SH-SY5Y (cell line): Measurements from ENCODE around the gene LDHD.

Experiments used
- GATA2 ChIP-seq: IDR thresholded peaks from 2 replicates; pipeline ENCODE4 v1.6.1; 2011; ENCODE audit warnings: mild to moderate bottlenecking, low read depth, low read length
- GATA3 ChIP-seq: IDR thresholded peaks from 2 replicates; pipeline ENCODE4 v1.6.1; 2011; ENCODE audit warnings: low read depth, mild to moderate bottlenecking, low read length, moderate library complexity

Gene LDHD

DNA sequence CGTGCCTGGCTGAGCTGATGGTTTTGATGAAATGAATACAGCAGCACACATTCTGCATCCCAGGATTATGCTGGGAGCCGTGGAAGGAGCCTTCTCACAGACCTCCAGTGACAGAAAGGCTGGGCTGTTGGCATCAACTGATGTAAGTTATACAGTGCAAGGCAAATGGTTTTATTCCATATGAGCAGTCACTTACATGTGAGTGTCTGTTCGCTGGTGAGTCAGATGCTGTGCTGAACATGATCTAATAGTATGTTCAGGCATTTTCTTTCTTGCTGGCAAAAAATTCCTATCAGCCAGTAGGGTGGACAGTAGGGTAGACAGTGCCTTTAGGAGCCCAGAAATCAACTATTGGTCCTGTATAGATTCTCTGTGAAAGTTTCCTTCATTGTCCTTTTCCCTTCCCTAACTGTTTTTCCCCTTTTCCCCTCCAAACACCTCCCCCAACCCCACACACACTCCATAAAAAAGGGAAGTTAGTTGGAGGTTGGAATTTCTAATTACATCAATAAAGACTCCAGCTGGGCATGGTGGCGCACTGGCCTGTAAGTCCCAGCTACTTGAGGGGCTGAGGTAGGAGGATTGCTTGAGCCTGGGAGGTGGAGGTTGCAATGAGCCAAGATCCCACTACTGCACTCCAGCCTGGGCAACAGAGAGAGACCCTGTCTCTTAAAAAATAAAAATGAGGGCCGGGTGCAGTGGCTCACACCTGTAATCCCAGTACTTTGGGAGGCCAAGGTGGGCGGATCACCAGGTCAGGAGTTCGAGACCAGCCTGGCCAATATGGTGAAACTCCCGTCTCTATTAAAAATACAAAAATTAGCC is 36.2 kb downstream of the LDHD start:
- TF ChIP-seq GATA2 (no peak), GATA3 (no peak)

DNA sequence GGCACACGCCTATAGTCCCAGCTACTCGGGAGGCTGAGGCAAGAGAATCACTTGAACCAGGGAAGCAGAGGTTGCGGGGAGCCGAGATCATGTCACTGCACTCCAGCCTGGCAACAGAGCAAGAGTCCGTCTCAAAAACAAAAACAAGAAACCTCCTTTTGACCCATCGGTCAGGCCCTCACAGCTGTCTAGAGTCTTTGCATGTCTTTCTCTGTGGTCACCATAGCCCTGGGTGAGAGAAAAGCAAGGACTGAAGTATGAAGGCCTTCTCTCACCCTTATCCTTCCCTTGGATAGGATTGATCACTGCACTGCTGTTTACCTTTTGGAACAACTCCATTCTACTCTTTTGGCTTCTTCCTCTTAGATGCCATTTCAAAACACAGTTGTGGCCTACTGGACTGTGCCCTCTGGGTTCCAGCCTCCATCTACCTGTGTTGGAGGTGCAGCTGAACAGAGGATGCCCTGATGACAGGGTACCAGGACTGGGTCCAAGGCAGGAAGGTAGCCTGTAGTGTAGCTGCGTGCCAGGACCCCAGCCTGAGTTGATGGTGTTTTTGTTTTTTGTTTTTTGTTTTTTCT is 37.1 kb downstream of the LDHD start:
- TF ChIP-seq GATA2 = no peak
- TF ChIP-seq GATA3 = no peak

DNA sequence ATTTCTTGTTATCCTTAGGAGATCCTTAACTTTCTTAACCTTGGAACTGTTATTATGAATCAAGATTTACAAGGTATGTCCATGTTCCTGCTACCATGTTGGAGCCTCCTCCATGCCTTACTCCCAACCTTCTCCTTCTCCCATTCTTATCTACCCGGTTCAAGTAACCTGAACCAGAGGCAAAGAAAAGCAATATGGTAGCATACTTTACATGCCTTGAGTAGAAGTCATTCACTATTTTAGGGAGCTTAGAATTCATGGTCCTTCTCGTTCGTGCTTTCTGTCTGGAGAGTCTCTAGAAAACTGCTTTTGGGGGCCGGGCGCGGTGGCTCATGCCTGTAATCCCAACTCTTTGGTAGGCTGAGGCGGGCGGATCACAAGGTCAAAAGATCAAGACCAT is 37.7 kb downstream of the LDHD start:
- TF ChIP-seq GATA2 (no peak), GATA3 (no peak)

DNA sequence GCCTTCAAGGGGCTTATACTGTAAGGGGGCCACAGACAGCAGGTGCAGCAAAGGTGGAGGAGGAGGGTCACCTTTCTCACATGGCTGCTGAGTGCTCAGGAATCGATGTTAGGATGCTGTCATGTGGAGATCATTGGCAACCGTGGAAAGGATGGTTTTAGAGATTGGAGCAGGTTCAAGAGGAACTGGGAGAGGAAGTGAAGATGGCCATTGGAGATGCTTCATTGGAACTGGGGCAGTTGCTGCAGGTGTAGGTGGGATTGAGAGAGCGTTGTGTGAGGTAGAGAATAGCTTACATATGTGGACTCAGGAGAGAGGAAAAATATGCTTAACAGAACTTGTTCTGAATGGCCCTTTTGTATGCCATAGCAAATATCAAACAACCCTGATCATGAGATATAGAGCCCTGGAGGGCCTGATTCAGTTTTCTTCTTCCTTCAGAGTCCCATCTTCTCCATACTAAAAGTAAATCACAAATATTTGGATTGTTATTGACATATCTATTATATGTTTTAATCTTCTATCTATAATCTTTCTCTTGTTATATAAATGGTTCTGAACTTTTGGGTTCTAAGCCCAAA is 40.8 kb downstream of the LDHD start:
- TF ChIP-seq GATA2 = no peak
- TF ChIP-seq GATA3 = no peak

DNA sequence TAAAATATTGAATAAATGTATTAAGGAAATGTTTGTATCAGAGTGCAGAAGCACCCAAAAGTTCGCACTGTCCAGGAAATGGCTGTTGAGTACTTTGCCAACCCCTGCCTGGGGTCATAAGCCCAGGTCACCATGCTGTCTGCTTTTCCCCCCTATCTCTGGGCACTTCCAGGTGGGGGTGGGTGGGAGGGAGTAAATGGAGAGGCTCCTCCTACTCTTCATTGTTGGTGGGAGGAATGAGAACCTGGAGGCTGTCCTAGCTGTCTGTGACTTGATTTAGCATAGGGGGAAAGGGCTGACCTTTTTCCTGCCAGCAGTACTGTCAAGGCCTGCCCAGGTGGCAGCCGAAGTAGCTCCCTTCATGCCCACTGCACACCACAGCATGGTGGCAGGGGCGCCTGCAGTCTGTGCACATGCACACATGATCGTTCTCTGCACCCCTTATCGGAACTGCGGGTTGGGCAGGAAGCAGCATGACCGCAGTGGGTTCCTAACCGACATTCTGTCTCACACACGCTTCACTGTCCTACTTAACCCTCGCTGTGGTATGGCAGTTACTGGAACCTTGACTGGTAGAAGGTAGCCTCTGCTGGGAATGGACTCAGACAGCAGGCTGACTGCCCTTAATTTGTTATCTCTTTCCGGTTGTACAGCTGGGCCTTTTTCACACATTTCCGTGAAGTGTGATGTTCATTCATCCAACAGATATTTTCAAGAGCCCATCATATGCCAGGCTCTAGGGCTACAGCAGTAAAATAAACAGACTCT is 41.5 kb downstream of the LDHD start:
- no peak for TF ChIP-seq GATA2
- TF ChIP-seq GATA3 = no peak

DNA sequence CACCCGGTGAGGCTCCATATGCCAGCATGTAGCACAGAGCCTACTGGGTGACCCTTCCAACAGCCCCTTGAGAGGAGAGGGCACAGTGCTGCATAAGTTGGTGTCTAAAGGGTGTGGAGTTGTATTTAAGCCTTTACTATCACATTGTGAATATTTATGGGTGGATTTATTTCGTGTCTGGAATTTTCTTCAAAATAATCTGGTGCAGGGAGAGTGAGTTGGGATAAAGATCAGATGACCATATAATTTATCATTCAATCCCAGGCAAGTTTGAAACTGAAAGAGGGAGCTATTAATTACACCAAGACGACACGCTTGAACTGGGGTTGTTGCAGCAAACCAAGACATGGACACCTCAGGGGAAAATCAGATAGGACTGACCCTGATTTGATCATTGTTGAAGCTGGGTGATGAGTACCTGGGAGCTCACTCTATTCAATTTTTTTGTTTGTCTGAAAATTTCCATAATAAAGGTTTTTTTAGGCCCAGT is 42.2 kb downstream of the LDHD start:
- TF ChIP-seq GATA3 (no peak), GATA2 (no peak)

DNA sequence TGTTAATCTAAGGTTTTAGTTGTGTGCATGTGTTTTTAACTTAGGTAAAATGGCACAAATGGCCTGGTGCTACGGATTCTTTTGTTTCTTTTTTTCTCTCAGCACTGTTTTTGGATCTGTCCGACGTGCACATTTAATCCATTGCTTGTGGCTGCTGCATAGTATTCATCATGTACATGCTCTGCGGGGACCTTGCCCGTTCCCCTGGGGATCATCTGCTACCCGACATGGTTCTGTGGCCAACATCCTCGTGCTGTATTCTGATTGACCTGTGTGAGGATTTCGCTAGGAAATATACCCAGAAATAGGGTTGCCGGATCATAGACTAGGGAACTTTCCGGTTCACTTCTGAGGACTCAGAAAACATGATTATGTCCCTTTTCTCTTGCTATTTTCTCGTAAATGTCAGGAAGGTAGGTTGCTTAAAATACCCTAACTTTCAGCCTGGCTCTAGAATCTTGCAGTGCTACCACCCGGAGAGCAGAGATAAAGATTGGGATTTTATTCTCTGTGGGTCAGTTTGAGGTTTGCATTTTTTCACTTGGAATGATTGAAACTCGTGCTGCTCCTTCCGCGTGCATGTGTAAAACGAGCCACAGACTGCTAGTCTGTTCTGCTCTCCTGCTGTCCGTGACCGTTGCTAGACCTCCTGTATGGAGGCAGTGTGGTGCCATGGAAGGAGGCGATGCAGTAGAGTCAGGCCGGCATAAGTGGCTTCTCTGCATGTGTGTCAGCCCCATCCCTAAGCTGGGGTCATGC is 42.9 kb downstream of the LDHD start:
- TF ChIP-seq GATA2 (no peak), GATA3 (no peak)

DNA sequence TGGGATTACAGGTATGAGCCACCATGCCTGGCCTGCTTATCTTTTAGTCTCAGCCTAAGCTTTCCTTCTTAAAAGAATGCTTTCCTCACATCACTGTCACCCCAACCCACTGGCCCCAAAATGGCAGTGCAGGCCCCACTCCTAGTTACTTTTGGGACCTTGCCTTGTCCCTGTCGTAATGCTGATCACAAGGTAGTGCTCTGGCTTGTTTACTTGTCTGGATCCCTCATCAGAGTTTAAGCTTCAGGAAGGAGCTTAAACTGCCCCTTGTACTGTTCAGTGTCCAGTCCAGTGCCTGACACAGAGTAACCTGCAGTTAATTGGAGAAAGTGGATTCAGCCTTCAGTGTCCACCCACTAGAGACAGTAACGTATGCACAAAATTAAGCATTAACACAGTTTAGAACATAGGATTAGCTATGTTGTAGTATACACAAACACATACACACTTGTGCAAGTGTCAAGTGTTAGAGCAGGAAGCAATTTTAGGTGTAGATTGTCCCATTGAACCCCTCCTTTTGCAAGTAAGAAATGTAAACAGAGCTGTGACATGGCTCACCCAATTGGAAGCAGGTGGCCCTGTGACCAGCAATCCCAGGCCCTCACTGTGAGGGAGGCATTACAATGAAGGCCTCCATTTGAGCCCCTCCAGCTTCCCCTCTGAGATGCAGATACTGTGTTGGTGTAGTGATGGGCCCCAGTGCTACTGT is 44.2 kb downstream of the LDHD start:
- TF ChIP-seq GATA2 = no peak
- TF ChIP-seq GATA3 = no peak

DNA sequence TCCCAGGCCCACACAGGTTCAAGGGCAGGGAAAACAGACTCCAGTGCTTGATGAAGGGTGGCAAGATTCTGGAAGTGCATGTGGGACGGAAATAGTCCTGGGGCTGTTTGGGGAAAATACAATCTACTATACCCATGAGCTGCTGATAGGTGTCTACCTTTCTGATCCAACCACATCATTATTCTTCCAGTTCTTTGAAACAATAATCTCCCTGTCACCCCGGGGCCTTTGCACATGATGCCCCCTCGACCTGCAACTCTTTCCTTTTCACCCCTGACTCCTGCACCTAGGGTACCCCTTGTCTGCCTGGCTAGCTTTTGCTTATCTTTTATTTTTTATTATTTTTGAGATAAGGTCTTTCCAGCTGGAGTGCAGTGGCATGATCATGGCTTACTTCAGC is 45.0 kb downstream of the LDHD start:
- no peak for TF ChIP-seq GATA2
- TF ChIP-seq GATA3 = no peak

DNA sequence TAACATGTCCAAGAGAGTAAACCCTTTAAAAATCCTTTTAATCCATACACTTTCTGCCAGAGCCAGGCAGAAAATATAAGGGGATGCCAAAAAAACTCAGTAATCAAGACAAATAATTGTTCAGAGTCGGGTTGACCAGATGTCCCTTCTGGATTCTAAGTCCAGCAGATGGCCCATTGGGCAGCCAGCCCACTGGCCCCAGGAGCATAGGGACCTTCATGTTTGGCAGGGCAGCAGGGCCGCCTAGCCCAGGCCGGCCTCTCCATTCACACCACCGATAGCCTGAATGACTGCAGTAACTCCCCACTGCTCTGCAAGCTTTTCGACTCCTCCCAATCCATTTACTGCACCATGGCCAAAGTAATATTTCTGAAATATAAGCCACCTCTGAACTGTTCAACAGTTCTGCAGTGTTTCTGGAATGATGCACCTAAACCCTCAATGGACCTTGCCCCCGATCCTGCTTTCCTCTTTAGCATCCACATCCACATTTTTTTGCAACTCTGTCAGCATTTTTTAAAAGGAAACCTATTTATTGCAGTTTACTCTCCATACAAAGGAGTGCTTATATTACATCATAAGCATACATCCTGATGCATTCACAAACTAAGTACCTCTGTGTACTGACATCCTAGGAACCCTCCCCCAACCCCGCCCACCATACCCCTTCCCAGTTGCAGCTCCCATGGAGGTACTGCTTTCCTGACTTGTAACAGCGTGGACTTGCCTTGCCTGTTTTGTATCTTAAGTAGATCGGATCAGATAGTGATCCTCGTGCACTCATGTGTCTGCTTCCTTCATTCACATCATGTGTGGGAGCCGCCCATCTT is 46.4 kb downstream of the LDHD start:
- TF ChIP-seq GATA2 (no peak), GATA3 (no peak)

DNA sequence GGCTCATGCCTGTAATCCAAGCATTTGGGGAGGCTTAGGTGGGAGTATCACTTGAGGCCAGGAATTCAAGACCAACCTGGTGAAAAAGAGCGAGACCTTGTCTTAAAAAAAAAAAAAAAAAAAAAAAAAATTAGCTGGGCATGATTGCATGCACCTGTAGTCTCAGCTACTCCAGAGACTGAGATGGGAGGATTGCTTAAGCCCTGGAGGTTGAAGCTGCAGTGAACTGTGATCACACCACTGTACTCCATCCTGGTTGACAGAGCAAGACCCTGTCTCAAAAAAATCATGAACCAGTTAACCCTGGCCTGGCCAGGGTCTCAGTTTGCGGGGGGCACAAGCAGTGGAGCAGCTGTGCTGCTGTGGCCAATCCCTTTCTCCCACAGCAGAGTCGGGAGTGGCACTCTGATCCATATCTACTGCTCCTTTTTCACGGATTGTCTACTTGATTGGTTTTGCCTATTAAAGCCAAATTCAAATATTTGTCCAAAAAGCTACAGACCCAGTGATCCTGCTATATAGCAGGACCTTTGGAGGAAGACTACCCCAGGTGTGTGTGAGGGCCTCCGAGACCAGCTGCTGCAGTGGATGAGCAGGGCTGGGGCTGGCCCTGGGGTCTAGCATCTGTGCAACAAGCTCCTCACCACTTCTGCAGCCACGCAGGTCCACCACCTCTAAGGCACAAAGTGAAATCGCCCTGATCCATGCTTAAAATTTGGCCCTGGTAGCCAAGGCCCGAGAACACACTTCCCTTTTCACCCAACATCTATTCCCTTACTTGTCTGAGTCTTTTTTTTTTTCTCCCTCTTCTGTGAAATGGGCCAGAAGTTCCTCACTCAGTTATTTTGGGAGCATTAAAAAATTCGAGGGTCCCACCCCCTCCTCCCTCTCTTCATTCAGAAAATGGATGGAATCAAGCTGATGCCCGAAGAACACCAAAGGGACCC is 48.2 kb downstream of the LDHD start:
- TF ChIP-seq GATA3 = no peak
- TF ChIP-seq GATA2 = no peak
